GM19025 (cell line): Measurements from ENCODE around the gene UBL4A.
"Not testable (repeated sequence)": the region's sequence is repeated elsewhere in the genome, so short reads cannot be mapped to it uniquely, and the experiment has no call there.

Source experiments
- ATAC-seq: cut with Tn5 transposase; IDR thresholded peaks from one replicate; pipeline ENCODE4 v1.9.1; 2021; ENCODE audit warnings: mild to moderate bottlenecking, low read depth, moderate library complexity; ENCODE audit not compliant: unreplicated experiment

Gene UBL4A

GRCh38 chrX:154509455-154509854 lies 23.0 kb upstream of the UBL4A start:
- ATAC-seq: no peak

- ATAC-seq: no peak
These were observed 21.9 kb upstream of the UBL4A start for GRCh38 chrX:154508384-154508745.

GRCh38 chrX:154507673-154508383 lies 21.4 kb upstream of the UBL4A start:
- ATAC-seq: no peak

GRCh38 chrX:154506483-154507332 lies 20.3 kb upstream of the UBL4A start:
- ATAC-seq: no peak

GRCh38 chrX:154505734-154506133 lies 19.3 kb upstream of the UBL4A start:
- no peak for ATAC-seq

GRCh38 chrX:154502989-154503388 lies 16.6 kb upstream of the UBL4A start:
- no peak for ATAC-seq

GRCh38 chrX:154502098-154502497 lies 15.7 kb upstream of the UBL4A start:
- no peak for ATAC-seq

- ATAC-seq: not testable (repeated sequence)
These were observed 15.0 kb upstream of the UBL4A start for GRCh38 chrX:154501423-154501822.

GRCh38 chrX:154496591-154497137 lies 10.2 kb upstream of the UBL4A start:
- not testable (repeated sequence) for ATAC-seq

- ATAC-seq: no peak
These were observed 9.1 kb upstream of the UBL4A start for GRCh38 chrX:154495472-154495922.

GRCh38 chrX:154494715-154495114 lies 8.3 kb upstream of the UBL4A start:
- ATAC-seq: no peak

GRCh38 chrX:154490414-154491083 lies 4.1 kb upstream of the UBL4A start, which contains the start of gene SLC10A3:
TSS of gene SLC10A3 (minus strand) at chrX:154490629. CDS start at chrX:154488940, 1,689 bp downstream.
- peak; percentile 82 for ATAC-seq

- peak; percentile 10 for ATAC-seq
These were observed 3.6 kb upstream of the UBL4A start for GRCh38 chrX:154490021-154490413.

GRCh38 chrX:154489182-154489581 lies 2.8 kb upstream of the UBL4A start:
- ATAC-seq: no peak

- no peak for ATAC-seq
These were observed 2.1 kb upstream of the UBL4A start for GRCh38 chrX:154488336-154489075.

- ATAC-seq: no peak
These were observed 1.3 kb upstream of the UBL4A start for GRCh38 chrX:154487518-154488290.

- ATAC-seq: no peak
These were observed 391 bp downstream of the UBL4A start for GRCh38 chrX:154486052-154486395.

GRCh38 chrX:154485150-154486051 lies 1.0 kb downstream of the UBL4A start:
- no peak for ATAC-seq
